HG02885 (cell line): ENCODE data around the gene PLAC1.

Experiments
- ATAC-seq: cut with Tn5 transposase; IDR thresholded peaks from one replicate; pipeline ENCODE4 v1.9.1; 2021; ENCODE audit warnings: mild to moderate bottlenecking; ENCODE audit not compliant: unreplicated experiment, poor library complexity

Gene PLAC1

GRCh38 chrX:134547047-134547679 lies 111.1 kb downstream of the PLAC1 start:
- ATAC-seq = no peak

GRCh38 chrX:134546187-134546586 lies 112.1 kb downstream of the PLAC1 start:
- no peak for ATAC-seq

GRCh38 chrX:134545510-134545909 lies 112.8 kb downstream of the PLAC1 start:
- ATAC-seq = no peak

GRCh38 chrX:134544513-134545151 lies 113.6 kb downstream of the PLAC1 start:
- ATAC-seq = no peak

- ATAC-seq = no peak
Observed at GRCh38 chrX:134544135-134544512, 114.1 kb downstream of the PLAC1 start.

GRCh38 chrX:134543288-134543687 lies 115.0 kb downstream of the PLAC1 start:
- ATAC-seq = no peak

- ATAC-seq = no peak
Observed at GRCh38 chrX:134542485-134542884, 115.8 kb downstream of the PLAC1 start.

GRCh38 chrX:134541906-134542305 lies 116.4 kb downstream of the PLAC1 start:
- ATAC-seq = no peak

- ATAC-seq = no peak
Observed at GRCh38 chrX:134538316-134538715, 120.0 kb downstream of the PLAC1 start.

- no peak for ATAC-seq
Observed at GRCh38 chrX:134537179-134537955, 120.9 kb downstream of the PLAC1 start.

- no peak for ATAC-seq
Observed at GRCh38 chrX:134533952-134534351, 124.3 kb downstream of the PLAC1 start.

- no peak for ATAC-seq
Observed at GRCh38 chrX:134533352-134533751, 124.9 kb downstream of the PLAC1 start.

GRCh38 chrX:134530845-134531244 lies 127.4 kb downstream of the PLAC1 start:
- ATAC-seq = no peak

GRCh38 chrX:134529481-134529880 lies 128.8 kb downstream of the PLAC1 start:
- no peak for ATAC-seq

- no peak for ATAC-seq
Observed at GRCh38 chrX:134528960-134529359, 129.3 kb downstream of the PLAC1 start.

- ATAC-seq = no peak
Observed at GRCh38 chrX:134526399-134526798, 131.9 kb downstream of the PLAC1 start.

- no peak for ATAC-seq
Observed at GRCh38 chrX:134525086-134525792, 133.0 kb downstream of the PLAC1 start.

- no peak for ATAC-seq
Observed at GRCh38 chrX:134524181-134524580, 134.1 kb downstream of the PLAC1 start.

- peak; percentile 59 for ATAC-seq
Observed at GRCh38 chrX:134520860-134521390, 137.3 kb downstream of the PLAC1 start.
